Activated CD4-positive, alpha-beta T cell treated with anti-CD3 and anti-CD28 coated beads, Interleukin-2, amount 50 U/mL, for 16 hours (primary cell): ENCODE results near the gene UNK.
"Not testable (repeated sequence)": the region's sequence is repeated elsewhere in the genome, so short reads cannot be mapped to it uniquely, and the experiment has no call there.

Experiments used
- DNase-seq: peaks from one replicate; pipeline ENCODE4 v3.0.0-alpha.2; 2020

The UNK gene

DNA sequence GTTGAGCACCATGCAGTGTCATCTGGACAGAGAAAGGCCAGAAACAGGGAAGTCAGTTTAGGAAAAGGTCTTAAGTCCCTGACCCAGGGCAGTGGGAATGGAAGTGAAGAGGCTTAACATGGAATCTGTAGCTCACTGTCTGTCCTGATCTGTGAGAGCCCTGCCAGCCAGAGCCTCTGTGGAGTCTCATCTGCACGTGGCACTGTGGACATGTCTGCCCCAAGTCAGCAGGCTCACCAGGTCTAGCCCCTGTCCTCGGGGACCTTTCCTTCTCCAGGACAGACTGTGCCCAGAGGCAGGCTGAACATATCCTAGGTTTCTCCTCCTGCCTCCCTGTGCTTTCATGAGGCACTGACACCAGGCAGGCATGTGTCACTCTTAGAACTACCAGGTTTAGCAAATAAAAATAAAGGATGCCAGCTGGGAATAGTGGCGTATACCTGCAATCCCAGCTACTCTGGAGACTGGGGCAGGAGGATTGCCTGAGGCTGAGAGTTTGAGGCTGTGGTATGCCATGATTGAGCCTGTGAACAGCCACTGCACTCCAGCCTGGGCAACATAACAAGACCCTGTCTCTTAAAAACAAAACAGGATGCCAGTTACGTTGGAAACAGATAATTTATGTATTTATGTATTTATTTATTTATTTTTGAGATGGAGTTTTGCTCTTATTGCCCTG lies 22.4 kb downstream of the UNK start:
- DNase-seq, result no peak

DNA sequence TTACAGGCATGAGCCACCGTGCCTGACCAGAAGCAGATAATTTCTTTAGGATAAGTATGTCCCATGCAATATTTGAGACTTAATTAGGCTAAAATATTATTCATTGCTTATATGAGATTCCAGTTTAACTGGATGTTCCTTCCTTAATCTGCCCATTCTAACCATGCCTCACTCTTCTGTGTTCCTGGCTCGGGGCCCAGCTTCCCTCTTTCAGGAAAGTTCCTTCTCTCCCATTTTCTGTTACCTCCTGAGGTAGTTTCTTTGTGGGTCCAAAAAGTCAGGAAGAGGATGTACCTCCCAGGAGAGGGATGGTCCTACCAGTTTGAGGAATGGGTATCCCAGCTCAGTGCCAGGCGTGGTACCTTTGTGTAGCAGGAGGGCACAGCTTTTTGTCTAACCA lies 23.3 kb downstream of the UNK start:
- DNase-seq, result no peak

- DNase-seq, result no peak
These were observed 23.9 kb downstream of the UNK start for GRCh38 chr17:75808549-75808904.

DNA sequence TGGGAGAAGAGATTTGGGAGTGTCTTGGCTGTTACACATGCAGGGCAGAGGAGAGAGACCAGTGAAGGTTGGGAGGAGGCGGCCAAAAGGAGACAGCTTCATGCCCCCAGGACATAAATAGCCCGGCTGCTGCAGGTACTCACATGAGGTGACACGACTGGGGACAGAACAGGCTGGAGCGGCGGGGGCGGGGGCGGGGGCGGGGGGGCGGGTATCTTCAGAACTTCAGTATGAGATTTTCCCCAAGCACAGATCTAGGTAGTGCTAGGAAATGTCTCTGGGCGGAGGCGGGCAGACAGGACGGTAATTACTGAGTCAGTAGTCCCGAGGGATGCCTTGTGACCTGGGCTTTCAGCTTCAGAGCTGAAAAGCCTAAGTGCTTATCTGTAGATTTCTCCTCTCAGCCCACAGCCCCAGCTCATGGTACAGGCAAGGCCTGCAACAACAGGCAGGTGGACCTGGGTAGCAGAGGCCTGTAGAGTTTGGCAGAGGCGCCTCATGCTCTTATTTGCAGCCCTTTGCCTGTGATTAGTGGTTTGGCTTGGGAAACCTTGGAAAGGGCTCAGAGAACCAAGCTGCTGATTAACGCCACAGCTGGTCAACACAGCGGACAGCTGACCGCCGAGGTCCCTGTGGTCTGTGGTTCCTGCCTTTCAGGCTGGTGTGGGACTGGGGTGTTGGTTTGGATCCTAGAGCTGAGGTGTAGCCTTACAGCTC lies 24.5 kb downstream of the UNK start:
- DNase-seq, result no peak

DNA sequence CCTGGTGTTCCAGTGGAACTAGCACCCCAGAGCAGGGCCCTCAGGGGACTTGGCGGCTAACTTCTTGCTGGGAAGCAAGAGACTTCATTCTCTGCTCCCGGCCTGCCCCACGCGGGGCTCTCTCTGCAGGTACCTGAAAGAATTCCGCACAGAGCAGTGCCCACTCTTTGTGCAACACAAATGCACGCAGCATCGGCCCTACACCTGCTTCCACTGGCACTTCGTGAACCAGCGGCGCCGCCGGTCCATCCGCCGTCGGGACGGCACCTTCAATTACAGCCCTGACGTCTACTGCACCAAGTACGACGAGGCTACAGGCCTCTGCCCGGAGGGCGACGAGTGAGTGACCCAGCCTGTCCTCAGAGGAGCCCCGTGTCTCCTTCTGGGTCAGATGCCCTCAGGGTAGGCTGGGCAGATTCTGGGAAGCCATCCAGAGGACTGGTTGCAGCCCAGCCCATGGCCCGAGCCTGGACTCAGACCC lies 25.1 kb downstream of the UNK start:
- no peak for DNase-seq

DNA sequence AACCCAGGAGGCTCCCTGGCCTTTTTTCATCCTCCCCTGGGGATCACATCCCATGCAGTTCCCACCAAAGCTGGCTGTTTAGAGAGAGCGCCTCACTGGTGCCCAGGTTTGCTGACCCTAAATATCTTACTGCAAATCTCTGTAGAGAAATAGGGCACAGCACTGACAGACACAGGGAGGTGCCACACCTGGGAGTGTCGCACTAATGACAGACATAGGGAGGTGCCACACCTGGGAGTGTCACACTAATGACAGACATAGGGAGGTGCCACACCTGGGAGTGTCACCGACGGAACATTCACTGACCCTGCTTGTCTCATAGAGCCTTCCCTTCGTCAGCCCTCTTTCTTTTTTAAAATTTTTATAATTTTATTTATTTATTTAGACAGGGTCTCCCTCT lies 25.6 kb downstream of the UNK start:
- DNase-seq, result no peak

GRCh38 chr17:75810756-75811155 lies 26.1 kb downstream of the UNK start:
- not testable (repeated sequence) for DNase-seq

- DNase-seq, result no peak
These were observed 26.6 kb downstream of the UNK start for GRCh38 chr17:75811174-75811573.

DNA sequence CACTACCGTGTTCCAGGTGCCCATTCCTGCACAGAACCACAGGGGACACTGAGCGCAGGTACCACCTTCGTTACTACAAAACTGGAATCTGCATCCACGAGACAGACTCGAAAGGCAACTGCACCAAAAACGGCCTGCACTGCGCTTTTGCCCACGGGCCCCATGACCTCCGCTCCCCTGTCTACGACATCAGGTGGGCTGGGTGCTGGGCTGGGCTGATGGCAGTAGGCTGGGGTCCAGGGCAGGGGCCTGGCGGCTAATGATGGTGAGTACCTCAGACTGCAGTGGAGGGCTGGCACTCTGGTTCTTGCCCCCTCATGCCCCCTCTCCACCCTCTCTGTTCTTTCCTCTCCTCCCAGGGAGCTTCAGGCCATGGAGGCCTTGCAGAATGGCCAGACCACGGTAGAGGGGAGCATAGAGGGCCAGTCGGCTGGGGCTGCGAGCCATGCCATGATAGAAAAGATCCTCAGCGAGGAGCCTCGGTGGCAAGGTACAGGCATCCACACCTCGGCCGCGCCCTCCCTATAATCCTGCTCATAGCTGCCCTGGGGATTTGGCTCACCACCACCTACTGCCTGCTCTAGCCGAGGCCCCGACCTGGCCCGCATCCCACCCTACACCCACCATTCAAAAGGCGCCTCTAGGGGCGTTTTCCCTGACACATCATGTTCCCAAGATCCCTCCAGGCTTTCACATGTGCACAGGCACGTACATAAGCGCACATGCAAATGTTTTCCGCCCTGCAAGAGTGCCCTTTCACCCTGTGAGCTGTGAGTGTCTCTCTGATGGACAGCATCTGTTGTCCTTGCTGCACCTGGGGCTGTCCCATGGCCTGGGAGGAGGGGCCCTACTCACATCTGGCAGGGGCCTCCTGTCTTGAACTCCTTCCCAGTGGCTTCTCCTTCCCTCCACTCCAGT lies 27.7 kb downstream of the UNK start:
- DNase-seq, result no peak

GRCh38 chr17:75813081-75814020 lies 28.7 kb downstream of the UNK start:
- no peak for DNase-seq

DNA sequence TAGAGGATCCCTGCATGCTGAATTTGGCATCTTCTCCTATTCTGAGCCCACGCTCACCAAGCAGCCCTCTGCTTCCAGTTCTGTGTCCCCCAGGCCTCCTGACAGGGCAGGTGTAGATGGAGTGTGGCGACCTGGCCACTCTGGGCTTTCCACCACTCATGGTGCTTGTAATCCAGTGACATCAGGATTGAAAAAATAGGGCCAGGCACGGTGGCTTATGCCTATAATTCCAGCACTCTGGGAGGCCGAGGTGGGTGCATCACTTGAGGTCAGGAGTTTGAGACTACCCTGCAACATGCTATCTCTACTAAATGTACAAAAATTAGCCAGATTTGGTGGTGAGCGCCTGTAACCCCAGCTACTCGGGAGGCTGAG lies 29.4 kb downstream of the UNK start:
- DNase-seq, result no peak

DNA sequence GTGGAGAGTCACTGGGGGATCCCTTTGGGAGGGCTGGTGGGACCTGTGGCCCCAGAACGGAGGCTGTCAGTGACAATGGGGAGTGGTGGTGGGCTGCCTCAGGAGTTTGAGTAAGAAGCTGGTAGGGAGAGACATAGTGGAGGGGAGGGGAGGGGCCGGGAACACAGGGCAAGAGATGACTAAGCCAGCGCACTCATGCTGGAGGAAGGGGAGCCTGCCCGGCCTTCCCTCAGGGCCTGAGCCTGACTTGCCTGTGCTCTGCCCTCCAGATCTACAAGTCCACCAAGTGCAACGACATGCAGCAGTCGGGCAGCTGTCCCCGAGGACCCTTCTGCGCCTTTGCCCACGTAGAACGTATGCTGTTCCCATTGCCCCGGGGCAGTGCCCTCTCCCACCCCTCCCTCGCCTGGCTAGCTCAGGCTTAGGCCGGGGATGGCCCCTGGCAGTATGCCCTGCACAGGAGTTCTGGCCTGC lies 30.3 kb downstream of the UNK start:
- no peak for DNase-seq

- no peak for DNase-seq
These were observed 30.8 kb downstream of the UNK start for GRCh38 chr17:75815399-75815798.

DNA sequence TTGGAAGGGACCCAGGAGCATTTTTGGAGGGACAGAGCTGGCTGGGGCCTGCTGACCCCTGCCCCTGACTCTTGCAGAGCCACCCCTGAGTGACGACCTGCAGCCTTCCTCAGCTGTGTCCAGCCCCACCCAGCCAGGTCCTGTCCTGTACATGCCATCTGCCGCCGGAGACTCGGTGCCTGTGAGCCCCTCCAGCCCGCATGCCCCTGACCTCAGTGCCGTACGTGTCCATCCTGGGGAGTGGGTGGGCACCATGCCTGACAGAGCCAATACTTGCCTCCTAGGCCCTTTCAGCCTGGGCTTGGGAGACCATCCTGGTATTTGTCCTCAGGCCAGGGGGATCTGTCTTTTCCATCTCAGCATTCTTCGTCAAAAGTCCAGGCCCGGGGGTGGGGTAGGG lies 32.1 kb downstream of the UNK start:
- no peak for DNase-seq

GRCh38 chr17:75817571-75817970 lies 33.0 kb downstream of the UNK start:
- DNase-seq, result no peak

GRCh38 chr17:75818326-75818885 lies 33.8 kb downstream of the UNK start:
- no peak for DNase-seq

- DNase-seq, result no peak
These were observed 34.5 kb downstream of the UNK start for GRCh38 chr17:75819116-75819515.

DNA sequence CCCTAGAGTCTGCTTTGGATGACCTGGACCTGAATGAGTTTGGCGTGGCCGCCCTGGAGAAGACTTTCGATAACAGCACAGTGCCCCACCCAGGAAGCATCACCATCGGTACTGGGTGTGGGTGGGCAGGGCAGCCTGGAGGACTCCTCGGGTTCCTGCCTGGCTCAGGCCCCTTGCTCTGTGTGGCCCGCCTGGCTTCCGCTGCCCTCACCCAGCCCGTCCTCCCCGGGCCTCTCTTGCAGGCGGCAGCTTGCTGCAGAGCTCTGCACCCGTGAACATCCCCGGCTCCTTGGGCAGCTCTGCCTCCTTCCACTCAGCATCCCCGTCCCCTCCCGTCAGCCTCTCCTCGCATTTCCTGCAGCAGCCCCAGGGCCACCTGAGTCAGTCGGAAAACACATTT lies 35.1 kb downstream of the UNK start:
- no peak for DNase-seq

DNA sequence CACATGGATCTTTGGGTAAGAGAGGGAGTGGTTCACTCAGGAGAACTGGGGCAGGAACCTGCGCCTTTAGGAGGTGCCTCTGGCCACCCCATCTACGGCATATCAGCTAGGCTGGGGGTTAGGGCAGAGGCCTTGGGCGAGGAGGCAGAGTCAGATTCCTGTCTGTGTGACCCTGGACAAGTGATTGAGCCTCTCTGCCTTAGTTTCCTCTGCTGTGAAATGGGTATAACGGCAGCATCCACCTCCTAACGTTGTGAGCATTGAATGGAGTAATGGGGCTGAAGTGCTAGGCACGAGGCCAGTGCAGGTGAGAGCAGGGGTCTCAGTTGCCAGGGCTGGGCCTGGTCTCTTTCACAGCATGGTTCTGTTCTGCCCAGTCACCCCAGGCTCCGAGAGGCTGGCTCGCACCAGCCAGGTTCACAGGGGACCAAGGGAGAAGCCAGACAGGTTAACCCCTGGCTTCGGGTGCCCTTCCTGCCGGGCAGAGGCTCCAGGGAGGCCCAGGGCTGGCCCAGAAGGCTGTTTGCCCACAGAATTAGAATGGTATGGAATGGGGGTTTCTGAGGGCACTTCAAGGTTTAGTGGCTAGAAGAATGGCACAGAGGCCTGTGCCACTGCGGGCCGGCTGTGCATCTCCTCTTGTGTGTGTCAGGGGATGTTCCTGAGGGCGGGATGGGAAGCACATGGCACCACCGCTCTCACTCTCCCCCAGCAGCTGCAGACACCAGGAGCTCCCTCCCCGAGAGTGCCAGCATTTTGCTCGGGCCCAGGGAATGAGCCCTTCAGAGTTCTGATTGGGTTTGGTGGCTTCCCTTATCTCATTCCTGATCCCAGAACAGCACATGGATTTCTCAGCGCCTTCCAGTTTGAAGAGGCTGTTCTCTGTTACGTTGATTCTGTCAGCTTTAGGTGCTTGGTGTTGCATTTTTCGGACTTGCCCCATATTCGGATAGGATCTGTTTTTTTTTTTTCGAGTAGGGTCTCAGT lies 35.8 kb downstream of the UNK start:
- DNase-seq, result no peak

DNA sequence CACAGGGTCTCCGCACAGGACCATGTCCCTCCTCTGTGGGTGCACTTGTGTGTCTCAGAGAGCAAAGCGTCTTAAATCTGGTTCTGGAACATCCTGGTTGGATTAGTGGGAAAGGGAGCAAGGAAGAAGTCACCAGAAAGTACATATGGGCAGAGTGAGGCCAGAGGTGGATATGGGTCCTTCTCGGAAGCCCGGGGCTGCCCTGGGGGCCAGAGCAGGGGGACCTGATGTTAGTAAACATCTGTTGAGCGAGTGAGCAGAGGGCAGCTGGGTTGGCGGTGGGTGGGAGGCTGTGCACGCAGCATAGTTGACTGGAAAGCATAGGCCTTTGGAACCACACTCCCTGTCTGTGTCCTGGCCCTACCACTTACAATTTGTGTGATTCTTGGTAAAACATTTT lies 36.9 kb downstream of the UNK start:
- no peak for DNase-seq
